Pancreas (tissue), 10 donors: Measurements from ENCODE around the gene IFI6. TPM values are rescaled to one million over a fixed set of nuclear protein-coding genes. Genes with fewer than 3 reads are reported as not detected.

Experiments used
- ATAC-seq, 4 donors: fragments of 200-7000 bp; cut with Tn5 transposase; one replicate each; pipeline versions ENCODE4 v1.8.0 to v1.9.1; 2020; ENCODE audit warnings: mild to moderate bottlenecking in 4 of 4, moderate library complexity in 4 of 4
- DNase-seq, 6 donors: peaks; one replicate each; pipeline ENCODE4 v3.0.0-alpha.2; 2020
- FAIRE-seq: peaks from 2 replicates; lab custom pipeline; 2012; peaks lifted over from hg19 to GRCh38; lab: Jason Lieb, UNC
- H3K27ac ChIP-seq, 4 donors: fragments of 200-600 bp; sonication (generic); 1 replicate in 3 of 4; 2 replicates in 1 of 4; pipeline versions ENCODE4 v1.5.0 to v1.8.0; 2020
- H3K27me3 ChIP-seq, 4 donors: fragments of 200-600 bp; one replicate each; pipeline ENCODE4 v1.8.0; 2021
- H3K36me3 ChIP-seq, 3 donors: fragments of 200-600 bp; sonication (generic) in 1 of 3; one replicate each; pipeline versions ENCODE4 v1.5.0 to v1.8.0; 2020 to 2021
- H3K4me1 ChIP-seq, 3 donors: fragments of 200-600 bp; one replicate each; pipeline ENCODE4 v1.8.0; 2021
- H3K4me3 ChIP-seq, 4 donors: fragments of 200-600 bp; sonication (generic) in 2 of 4; one replicate each; pipeline versions ENCODE4 v1.5.0 to v1.8.0; 2020 to 2021
- H3K9me3 ChIP-seq, 4 donors: fragments of 200-600 bp; one replicate each; pipeline ENCODE4 v1.8.0; 2021
- CTCF ChIP-seq, 4 donors: fragments of 200-600 bp; sonication (generic) in 3 of 4; IDR thresholded peaks; one replicate each; pipeline versions ENCODE4 v1.5.0 to v1.8.0; 2021; ENCODE audit warnings: antibody characterized with exemption in 4 of 4
- WGBS, 2 donors: extraction: QIAGEN DNeasy Blood & Tissue Kit; methylation state at CpG; one replicate each; pipeline ENCODE4 v1.1.7; 2013; 5-methylcytosine and 5-hydroxymethylcytosine counted together
- intact Hi-C, 3 donors: fragments of 100-400 bp; cut with DNase I; formaldehyde crosslinking; loops; one replicate each; pipeline versions ENCODE4 v1.11.1 to v1.14.2; 2022
- polyA plus RNA-seq, 2 donors: library from polyadenylated mRNA; stranded (reverse); fragments of 200-250 nt; gene quantifications; one replicate each; pipeline ENCODE4 v1.2.3, GENCODE V29; 2013
- total RNA-seq, 6 donors: library from RNA; stranded (reverse); fragmentation: NEBNext Ultra II Directional in 4 of 6; extraction: Animal tissue kit (Norgen Biotek cat#: 25700) in 4 of 6; gene quantifications; one replicate each; pipeline versions ENCODE4 v1.2.1 to v1.2.4, GENCODE V29; 2021 to 2023
- donor health status: healthy with polysubstance abuse.
- donor health status: DM: no; HTN: no; CAD: no; lungs with moderate emphysema.
- donor health status: DM: no; HTN: no; CAD: no.
- donor health status: control.
- donor health status: control.
- donor health status: Bipolar disorder and iron deficiency.
- donor health status: DM: yes; HTN: yes; CAD: no.
- donor health status: DM: no; HTN: no; CAD: no.
- donor health status: DM: no; HTN: no; CAD: no.
- donor health status: DM: yes; HTN: yes; CAD: no.

The IFI6 gene
- total and polyA plus RNA-seq, 8 donors, result 7.8 to 186 (median 38.4) TPM

- H3K9me3 ChIP-seq, result no peaks in the 10 kb centered on the region
- H3K27ac ChIP-seq, result no peak overlapping the region
- no peak for DNase-seq
- WGBS, 2 donors, result 87 to 100% methylated on average over 1 of the region's 1 CpG
- H3K4me3 ChIP-seq, result no peak overlapping the region
- no peaks in the 10 kb centered on the region for H3K36me3 ChIP-seq
- no peak for TF ChIP-seq CTCF (IDR thresholded peaks at IDR 0.05)
- H3K27me3 ChIP-seq, result no peaks in the 10 kb centered on the region
- intact Hi-C loops, result no loop called here
- no peak for FAIRE-seq
- peaks cover 0 to 4% (median 0%) of the 10 kb centered on the region in 3 donors for H3K4me1 ChIP-seq
- no peak for ATAC-seq
Measured at GRCh38 chr1:27676410-27676809, 4.4 kb upstream of the IFI6 start.

GRCh38 chr1:27672750-27673112 lies 739 bp upstream of the IFI6 start:
- Histone ChIP-seq H3K36me3 (no peaks in the 10 kb centered on the region), H3K27me3 (no peaks in the 10 kb centered on the region), H3K9me3 (no peaks in the 10 kb centered on the region), H3K4me3 (peak overlapping the region in 2 of 4 donors; percentile 41 to 46), H3K27ac (peak overlapping the region; percentile 31 to 84 (median 64)), H3K4me1 (peaks cover 0 to 7% (median 0%) of the 10 kb centered on the region in 3 donors)
- no peak for ATAC-seq
- TF ChIP-seq CTCF (IDR thresholded peaks at IDR 0.05), result no peak
- intact Hi-C loops, result no loop called here
- FAIRE-seq, result no peak
- no peak for DNase-seq

- 60 to 69% methylated on average over 4 of the region's 4 CpGs for WGBS, 2 donors
- intact Hi-C loops, result loop anchor here in 1 of 3 donors (10.0 kb wide), 1 partner anchor 115 kb away; no protein-coding TSS in a partner anchor
- Histone ChIP-seq H3K4me1 (peaks cover 0 to 7% (median 0%) of the 10 kb centered on the region in 3 donors), H3K27me3 (no peaks in the 10 kb centered on the region), H3K27ac (no peak overlapping the region), H3K4me3 (no peak overlapping the region), H3K36me3 (no peaks in the 10 kb centered on the region), H3K9me3 (no peaks in the 10 kb centered on the region)
- no peak for TF ChIP-seq CTCF (IDR thresholded peaks at IDR 0.05)
- DNase-seq (no peak), ATAC-seq (no peak), FAIRE-seq (no peak)
Measured at GRCh38 chr1:27669876-27670275, 2.1 kb downstream of the IFI6 start.

GRCh38 chr1:27668808-27669723 lies 2.9 kb downstream of the IFI6 start:
- DNase-seq (peak; percentile 62 to 98 (median 82)), FAIRE-seq (no peak), ATAC-seq (peak; percentile 46 to 65 (median 59))
- peak; percentile 77 to 88 (median 83) for TF ChIP-seq CTCF (IDR thresholded peaks at IDR 0.05)
- Histone ChIP-seq H3K4me1 (peaks cover 0 to 7% (median 0%) of the 10 kb centered on the region in 3 donors), H3K27me3 (no peaks in the 10 kb centered on the region), H3K9me3 (no peaks in the 10 kb centered on the region), H3K27ac (no peak overlapping the region), H3K36me3 (no peaks in the 10 kb centered on the region), H3K4me3 (peak overlapping the region in 2 of 4 donors; percentile 16 to 39)
- intact Hi-C loops, result loop anchor here in 1 of 3 donors (10.0 kb wide), 1 partner anchor 114 kb away; no protein-coding TSS in a partner anchor
- 10 to 13% methylated on average over 36 of the region's 36 CpGs for WGBS, 2 donors
